Small intestine (tissue), 7 donors: ENCODE results near the gene REPIN1. TPM values are rescaled to one million over a fixed set of nuclear protein-coding genes. Genes with fewer than 3 reads are reported as not detected.
A peak's percentile ranks its signal among the peaks of the same experiment; 100 is the strongest.

ENCODE experiments used
- DNase-seq, 2 donors: peaks; one replicate each; pipeline versions ENCODE4 v3.0.0 to v3.0.0-alpha.2; 2013
- FAIRE-seq: peaks from 2 replicates; lab custom pipeline; 2012; peaks lifted over from hg19 to GRCh38; lab: Jason Lieb, UNC
- H3K27ac ChIP-seq, 3 donors: one replicate each; pipeline ENCODE4 v1.5.1; 2013; ENCODE audit warnings: low read length in 2 of 3, mild to moderate bottlenecking in 2 of 3, control low read depth in 1 of 3, inconsistent platforms in 1 of 3, low read depth in 1 of 3, moderate library complexity in 1 of 3
- H3K27me3 ChIP-seq, 3 donors: one replicate each; pipeline ENCODE4 v1.6.1; 2013; ENCODE audit warnings: low read length in 3 of 3, inconsistent platforms in 1 of 3; ENCODE audit not compliant: control insufficient read depth in 3 of 3, insufficient read depth in 3 of 3
- H3K36me3 ChIP-seq, 3 donors: one replicate each; pipeline ENCODE4 v1.6.1; 2013; ENCODE audit warnings: low read length in 3 of 3, inconsistent platforms in 1 of 3, low read depth in 1 of 3, mild to moderate bottlenecking in 1 of 3, moderate library complexity in 1 of 3; ENCODE audit not compliant: control insufficient read depth in 3 of 3, insufficient read depth in 2 of 3
- H3K4me1 ChIP-seq, 3 donors: one replicate each; pipeline ENCODE4 v1.6.1; 2013; ENCODE audit warnings: low read length in 2 of 3, inconsistent platforms in 1 of 3, low read depth in 1 of 3, mild to moderate bottlenecking in 1 of 3, moderate library complexity in 1 of 3; ENCODE audit not compliant: control insufficient read depth in 3 of 3, insufficient read depth in 2 of 3
- H3K4me3 ChIP-seq, 3 donors: one replicate each; pipeline ENCODE4 v1.5.1; 2013; ENCODE audit warnings: low read length in 3 of 3, control low read depth in 1 of 3, inconsistent platforms in 1 of 3, low read depth in 1 of 3, mild to moderate bottlenecking in 1 of 3, moderate library complexity in 1 of 3
- H3K9me3 ChIP-seq, 2 donors: one replicate each; pipeline ENCODE4 v1.6.1; 2013; ENCODE audit warnings: low read depth in 1 of 2, low read length in 1 of 2; ENCODE audit not compliant: control insufficient read depth in 2 of 2, insufficient read depth in 1 of 2
- WGBS, 3 donors: extraction: QIAGEN DNeasy Blood & Tissue Kit; methylation state at CpG; one replicate each; pipeline ENCODE4 v1.1.7; 2013; 5-methylcytosine and 5-hydroxymethylcytosine counted together
- polyA plus RNA-seq, 4 donors: library from polyadenylated mRNA; stranded (reverse) in 3 of 4; unstranded in 1 of 4; fragments of 200-250 nt in 3 of 4; fragments of 120-200 nt in 1 of 4; gene quantifications; one replicate each; pipeline versions ENCODE4 v1.2.1 to v1.2.3, GENCODE V29; 2013
- donor health status: healthy with polysubstance abuse.
- donor health status: control.
- donor health status: control.
- donor health status: Bipolar disorder and iron deficiency.
- donor health status: healthy.

The REPIN1 gene
- polyA plus RNA-seq, 4 donors = 46.5 to 138 (median 78.0) TPM

GRCh38 chr7:150324373-150324961 is 44.2 kb upstream of the REPIN1 start:
- DNase-seq (peak; percentile 41 to 54), FAIRE-seq (no peak)
- H3K27me3 ChIP-seq = no peaks in the 10 kb centered on the region
- H3K9me3 ChIP-seq = no peaks in the 10 kb centered on the region
- 19 to 46% (median 37%) methylated on average over 12 of the region's 12 CpGs for WGBS, 3 donors
- H3K36me3 ChIP-seq = peaks cover 2 to 43% (median 10%) of the 10 kb centered on the region in 3 donors
- peaks cover 8 to 23% (median 13%) of the 10 kb centered on the region in 3 donors for H3K4me1 ChIP-seq
- peak overlapping the region; percentile 55 to 93 (median 91) for H3K27ac ChIP-seq
- H3K4me3 ChIP-seq = peak overlapping the region in 2 of 3 donors; percentile 88

GRCh38 chr7:150325110-150325611 is 43.5 kb upstream of the REPIN1 start:
- H3K27ac ChIP-seq = peak overlapping the region; percentile 25 to 93 (median 91)
- no peak overlapping the region for H3K4me3 ChIP-seq

GRCh38 chr7:150325901-150326300 is 42.7 kb upstream of the REPIN1 start:
- no peaks in the 10 kb centered on the region for H3K9me3 ChIP-seq
- WGBS, 3 donors = 91 to 92% (median 91%) methylated on average over 6 of the region's 6 CpGs
- DNase-seq (no peak), FAIRE-seq (no peak)
- no peak overlapping the region for H3K4me3 ChIP-seq
- no peaks in the 10 kb centered on the region for H3K27me3 ChIP-seq
- peaks cover 2 to 58% (median 10%) of the 10 kb centered on the region in 3 donors for H3K36me3 ChIP-seq
- peaks cover 8 to 21% (median 11%) of the 10 kb centered on the region in 3 donors for H3K4me1 ChIP-seq
- H3K27ac ChIP-seq = peak overlapping the region in 1 of 3 donors; percentile 38

More at GRCh38 chr7:150325110-150325611, 43.5 kb upstream of the REPIN1 start:
- H3K27me3 ChIP-seq = no peaks in the 10 kb centered on the region
- no peak for DNase-seq
- 88 to 96% (median 88%) methylated on average over 10 of the region's 10 CpGs for WGBS, 3 donors
- no peaks in the 10 kb centered on the region for H3K9me3 ChIP-seq
- H3K36me3 ChIP-seq = peaks cover 2 to 50% (median 10%) of the 10 kb centered on the region in 3 donors
- FAIRE-seq = no peak
- H3K4me1 ChIP-seq = peaks cover 8 to 23% (median 13%) of the 10 kb centered on the region in 3 donors

GRCh38 chr7:150326657-150327268 is 41.9 kb upstream of the REPIN1 start:
- peaks cover 2 to 62% (median 10%) of the 10 kb centered on the region in 3 donors for H3K36me3 ChIP-seq
- FAIRE-seq = no peak
- WGBS, 3 donors = 77 to 92% (median 90%) methylated on average over 4 of the region's 4 CpGs

GRCh38 chr7:150327308-150327707 is 41.3 kb upstream of the REPIN1 start:
- WGBS, 3 donors = 86 to 98% (median 97%) methylated on average over 3 of the region's 3 CpGs
- DNase-seq = no peak
- Histone ChIP-seq H3K27ac (no peak overlapping the region), H3K9me3 (no peaks in the 10 kb centered on the region), H3K4me1 (peaks cover 3 to 10% (median 5%) of the 10 kb centered on the region in 3 donors), H3K4me3 (no peak overlapping the region), H3K36me3 (peaks cover 2 to 66% (median 10%) of the 10 kb centered on the region in 3 donors), H3K27me3 (no peaks in the 10 kb centered on the region)
- FAIRE-seq = no peak

More at GRCh38 chr7:150326657-150327268, 41.9 kb upstream of the REPIN1 start:
- Histone ChIP-seq H3K27me3 (no peaks in the 10 kb centered on the region), H3K4me1 (peaks cover 7 to 15% (median 8%) of the 10 kb centered on the region in 3 donors), H3K27ac (no peak overlapping the region), H3K4me3 (no peak overlapping the region), H3K9me3 (no peaks in the 10 kb centered on the region)
- DNase-seq = no peak

- WGBS, 3 donors = 79 to 84% (median 83%) methylated on average over 22 of the region's 22 CpGs
- Histone ChIP-seq H3K4me1 (peaks cover 0 to 6% (median under 1%) of the 10 kb centered on the region in 3 donors), H3K9me3 (no peaks in the 10 kb centered on the region), H3K36me3 (peaks cover 2 to 82% (median 10%) of the 10 kb centered on the region in 3 donors), H3K4me3 (no peak overlapping the region), H3K27ac (no peak overlapping the region), H3K27me3 (no peaks in the 10 kb centered on the region)
- no peak for DNase-seq
- FAIRE-seq = no peak
Measured at GRCh38 chr7:150329331-150330120, 39.1 kb upstream of the REPIN1 start.

GRCh38 chr7:150330211-150330885 is 38.3 kb upstream of the REPIN1 start:
- Histone ChIP-seq H3K27ac (no peak overlapping the region), H3K27me3 (no peaks in the 10 kb centered on the region), H3K4me1 (peaks cover 0 to 4% (median 0%) of the 10 kb centered on the region in 3 donors), H3K4me3 (no peak overlapping the region), H3K9me3 (no peaks in the 10 kb centered on the region), H3K36me3 (peaks cover 2 to 80% (median 10%) of the 10 kb centered on the region in 3 donors)
- 92 to 96% (median 95%) methylated on average over 19 of the region's 19 CpGs for WGBS, 3 donors
- FAIRE-seq = no peak
- no peak for DNase-seq
